Common myeloid progenitor, CD34-positive (primary cell): ENCODE measurements around the gene CAPSL.
A peak's percentile ranks its signal among the peaks of the same experiment; 100 is the strongest.

Experiments
- CTCF ChIA-PET: fragments of 350-600 bp; sonication (Branson Sonifier 250); formaldehyde crosslinking; loops from one replicate; lab custom pipeline; 2021; ENCODE audit warnings: antibody characterized with exemption; lab: Charles Lee
- POLR2A ChIA-PET: fragments of 350-600 bp; sonication (Branson Sonifier 250); formaldehyde crosslinking; loops from one replicate; lab custom pipeline; 2021; ENCODE audit warnings: antibody characterized with exemption; lab: Charles Lee
- DNase-seq, 3 donors: peaks; one replicate each; pipeline versions ENCODE4 v3.0.0 to v3.0.0-alpha.2; 2013
- H3K27ac ChIP-seq, 2 experiments: 1 replicate in 1 of 2; 2 replicates in 1 of 2; pipeline ENCODE4 v1.7.0; 2013; ENCODE audit warnings: inconsistent platforms in 2 of 2, low read length in 2 of 2, mild to moderate bottlenecking in 2 of 2, low read depth in 1 of 2, moderate library complexity in 1 of 2; ENCODE audit not compliant: severe bottlenecking in 2 of 2, insufficient read depth in 1 of 2, poor library complexity in 1 of 2
- H3K27me3 ChIP-seq, 5 experiments: replicated peaks in 2 of 5; 1 replicate in 3 of 5; 2 replicates in 2 of 5; pipeline versions ENCODE4 v1.6.1 to v1.7.0; 2013; ENCODE audit warnings: low read length in 4 of 5, mild to moderate bottlenecking in 2 of 5, moderate library complexity in 2 of 5, inconsistent platforms in 1 of 5; ENCODE audit not compliant: insufficient read depth in 5 of 5, control insufficient read depth in 4 of 5
- H3K36me3 ChIP-seq, 4 experiments: 1 replicate in 2 of 4; 2 replicates in 2 of 4; pipeline versions ENCODE4 v1.6.1 to v1.7.0; 2013; ENCODE audit warnings: low read length in 3 of 4, control low read depth in 1 of 4, mild to moderate bottlenecking in 1 of 4; ENCODE audit not compliant: control insufficient read depth in 4 of 4, insufficient read depth in 4 of 4
- H3K4me1 ChIP-seq, 4 experiments: 1 replicate in 3 of 4; 2 replicates in 1 of 4; pipeline versions ENCODE4 v1.6.1 to v1.7.1; 2013; ENCODE audit warnings: low read length in 3 of 4, mild to moderate bottlenecking in 3 of 4, control low read depth in 1 of 4, inconsistent platforms in 1 of 4, moderate library complexity in 1 of 4; ENCODE audit not compliant: control insufficient read depth in 4 of 4, insufficient read depth in 4 of 4; ENCODE audit errors: control extremely low read depth in 1 of 4
- H3K4me3 ChIP-seq, 7 experiments: 1 replicate in 4 of 7; 2 replicates in 3 of 7; pipeline versions ENCODE4 v1.5.1 to v1.7.0; 2013; ENCODE audit warnings: mild to moderate bottlenecking in 7 of 7, low read length in 6 of 7, moderate library complexity in 6 of 7, inconsistent platforms in 2 of 7, low read depth in 2 of 7, control low read depth in 1 of 7; ENCODE audit not compliant: insufficient read depth in 4 of 7, control insufficient read depth in 1 of 7; ENCODE audit errors: extremely low read depth in 1 of 7
- H3K9me3 ChIP-seq, 5 experiments: 1 replicate in 4 of 5; 2 replicates in 1 of 5; pipeline versions ENCODE4 v1.6.1 to v1.7.1; 2013; ENCODE audit warnings: low read length in 4 of 5, mild to moderate bottlenecking in 2 of 5, inconsistent platforms in 1 of 5, low read depth in 1 of 5, moderate library complexity in 1 of 5; ENCODE audit not compliant: control insufficient read depth in 4 of 5, insufficient read depth in 2 of 5; ENCODE audit errors: control extremely low read depth in 1 of 5
- WGBS: methylation state at CpG from one replicate; pipeline ENCODE4 v1.1.5; 2013; ENCODE audit not compliant: insufficient coverage; 5-methylcytosine and 5-hydroxymethylcytosine counted together

Gene CAPSL

GRCh38 chr5:35924950-35925722 is 13.3 kb downstream of the CAPSL start:
- ChIA-PET POLR2A (no interaction called here), CTCF (interaction anchor here (0.6 to 10.3 kb wide), 33 partner anchors 9 to 837 kb away, joined by 3 to 127 read pairs (median 4); no protein-coding TSS in a partner anchor)
- Histone ChIP-seq H3K27ac (no peak overlapping the region), H3K4me3 (peak overlapping the region in 4 of 7 experiments; percentile 5 to 28 (median 11)), H3K36me3 (no peaks in the 10 kb centered on the region), H3K4me1 (peaks cover 2 to 20% (median 18%) of the 10 kb centered on the region in 4 experiments), H3K9me3 (peaks cover 0 to 2% (median 0%) of the 10 kb centered on the region in 5 experiments), H3K27me3 (peaks cover 0 to 6% (median 0%) of the 10 kb centered on the region in 5 experiments)
- DNase-seq, result peak; percentile 51 to 83 (median 82)
- 7% methylated on average over 18 of the region's 21 CpGs for WGBS

GRCh38 chr5:35924122-35924949 is 14.1 kb downstream of the CAPSL start:
- Histone ChIP-seq H3K4me3 (peak overlapping the region in 2 of 7 experiments; percentile 14 to 28), H3K27ac (no peak overlapping the region)
- peak in 2 of 3 donors; percentile 35 to 44 for DNase-seq

GRCh38 chr5:35922468-35922867 is 16.0 kb downstream of the CAPSL start:
- POLR2A ChIA-PET, result no interaction called here
- Histone ChIP-seq H3K4me1 (peaks cover 2 to 20% (median 18%) of the 10 kb centered on the region in 4 experiments), H3K36me3 (no peaks in the 10 kb centered on the region), H3K9me3 (peaks cover 0 to 8% (median 2%) of the 10 kb centered on the region in 5 experiments), H3K27me3 (peaks cover 0 to 6% (median 0%) of the 10 kb centered on the region in 5 experiments), H3K4me3 (no peak overlapping the region), H3K27ac (no peak overlapping the region)
- CTCF ChIA-PET, result interaction anchor here (1.2 to 10.3 kb wide), 3 partner anchors 143 to 271 kb away, joined by 3 to 127 read pairs (median 4); no protein-coding TSS in a partner anchor
- WGBS, result 91% methylated on average over 7 of the region's 7 CpGs
- DNase-seq, result no peak

More at GRCh38 chr5:35924122-35924949, 14.1 kb downstream of the CAPSL start:
- WGBS, result 58% methylated on average over 6 of the region's 10 CpGs
- CTCF ChIA-PET, result interaction anchor here (0.6 to 10.3 kb wide), 25 partner anchors 10 to 832 kb away, joined by 3 to 127 read pairs (median 3); no protein-coding TSS in a partner anchor
- POLR2A ChIA-PET, result no interaction called here
- H3K9me3 ChIP-seq, result peaks cover 0 to 8% (median 2%) of the 10 kb centered on the region in 5 experiments
- peaks cover 2 to 20% (median 18%) of the 10 kb centered on the region in 4 experiments for H3K4me1 ChIP-seq
- peaks cover 0 to 6% (median 0%) of the 10 kb centered on the region in 5 experiments for H3K27me3 ChIP-seq
- no peaks in the 10 kb centered on the region for H3K36me3 ChIP-seq

GRCh38 chr5:35921930-35922329 is 16.5 kb downstream of the CAPSL start:
- ChIA-PET CTCF (interaction anchor here (1.2 to 10.3 kb wide), 3 partner anchors 143 to 270 kb away, joined by 3 to 127 read pairs (median 4); no protein-coding TSS in a partner anchor), POLR2A (no interaction called here)
- H3K9me3 ChIP-seq, result peaks cover 0 to 8% (median 2%) of the 10 kb centered on the region in 5 experiments
- H3K4me1 ChIP-seq, result peaks cover 2 to 20% (median 18%) of the 10 kb centered on the region in 4 experiments
- H3K4me3 ChIP-seq, result no peak overlapping the region
- DNase-seq, result peak in 1 of 3 donors; percentile 18
- 59% methylated on average over 2 of the region's 5 CpGs for WGBS
- H3K27ac ChIP-seq, result no peak overlapping the region
- H3K27me3 ChIP-seq, result peaks cover 0 to 6% (median 0%) of the 10 kb centered on the region in 5 experiments
- H3K36me3 ChIP-seq, result no peaks in the 10 kb centered on the region

GRCh38 chr5:35920890-35921289 is 17.5 kb downstream of the CAPSL start:
- POLR2A ChIA-PET, result no interaction called here
- DNase-seq, result no peak
- H3K9me3 ChIP-seq, result peaks cover 0 to 8% (median 2%) of the 10 kb centered on the region in 5 experiments
- 94% methylated on average over 9 of the region's 11 CpGs for WGBS
- no peak overlapping the region for H3K4me3 ChIP-seq
- H3K27me3 ChIP-seq, result peaks cover 0 to 4% (median 0%) of the 10 kb centered on the region in 5 experiments
- H3K36me3 ChIP-seq, result no peaks in the 10 kb centered on the region
- CTCF ChIA-PET, result interaction anchor here (1.1 to 1.5 kb wide), 4 partner anchors 13 to 270 kb away, joined by 3 to 10 read pairs (median 4); no protein-coding TSS in a partner anchor
- H3K4me1 ChIP-seq, result peaks cover 2 to 17% (median 15%) of the 10 kb centered on the region in 4 experiments
- no peak overlapping the region for H3K27ac ChIP-seq

GRCh38 chr5:35919191-35919590 is 19.2 kb downstream of the CAPSL start:
- H3K27me3 ChIP-seq, result no peaks in the 10 kb centered on the region
- WGBS, result 49% methylated on average over 3 of the region's 4 CpGs
- no peak for DNase-seq
- H3K9me3 ChIP-seq, result peaks cover 0 to 8% (median 2%) of the 10 kb centered on the region in 5 experiments
- POLR2A ChIA-PET, result no interaction called here
- no peak overlapping the region for H3K4me3 ChIP-seq
- CTCF ChIA-PET, result interaction anchor here (0.7 kb wide), 1 partner anchor 10 kb away, joined by 3 read pairs; no protein-coding TSS in a partner anchor
- H3K4me1 ChIP-seq, result peaks cover 0 to 3% (median 2%) of the 10 kb centered on the region in 4 experiments
- no peak overlapping the region for H3K27ac ChIP-seq
- H3K36me3 ChIP-seq, result no peaks in the 10 kb centered on the region
